NCI-H82 (cell line): ENCODE measurements around the gene RANBP1.
A peak's percentile ranks its signal among the peaks of the same experiment; 100 is the strongest.

Source experiments
- DNase-seq: peaks from one replicate; lab custom pipeline; 2025; lab: John Stamatoyannopoulos, UW

Gene RANBP1

DNA sequence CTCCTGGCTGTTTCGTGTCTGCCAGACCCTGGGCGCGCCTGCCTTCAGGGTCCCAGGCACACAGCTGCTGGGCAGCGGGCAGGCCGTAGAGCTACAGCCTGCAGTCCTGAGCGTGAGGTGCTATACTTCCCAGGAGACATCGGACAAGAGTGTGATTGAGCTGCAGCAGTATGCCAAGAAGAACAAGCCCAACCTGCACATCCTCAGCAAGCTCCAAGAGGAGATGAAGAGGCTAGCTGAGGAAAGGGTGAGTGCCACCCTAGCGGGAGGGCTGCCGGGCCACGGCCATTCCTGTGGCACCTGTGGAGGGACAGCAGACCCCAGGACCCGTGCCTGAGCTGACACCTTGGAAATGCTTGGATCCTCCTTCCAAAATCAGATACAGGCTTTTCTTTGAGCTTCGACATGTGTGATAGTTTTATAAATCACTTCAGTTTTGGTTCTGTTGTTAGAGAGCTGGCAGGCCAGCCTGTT is 7.1 kb upstream of the RANBP1 start:
- DNase-seq, result no peak

DNA sequence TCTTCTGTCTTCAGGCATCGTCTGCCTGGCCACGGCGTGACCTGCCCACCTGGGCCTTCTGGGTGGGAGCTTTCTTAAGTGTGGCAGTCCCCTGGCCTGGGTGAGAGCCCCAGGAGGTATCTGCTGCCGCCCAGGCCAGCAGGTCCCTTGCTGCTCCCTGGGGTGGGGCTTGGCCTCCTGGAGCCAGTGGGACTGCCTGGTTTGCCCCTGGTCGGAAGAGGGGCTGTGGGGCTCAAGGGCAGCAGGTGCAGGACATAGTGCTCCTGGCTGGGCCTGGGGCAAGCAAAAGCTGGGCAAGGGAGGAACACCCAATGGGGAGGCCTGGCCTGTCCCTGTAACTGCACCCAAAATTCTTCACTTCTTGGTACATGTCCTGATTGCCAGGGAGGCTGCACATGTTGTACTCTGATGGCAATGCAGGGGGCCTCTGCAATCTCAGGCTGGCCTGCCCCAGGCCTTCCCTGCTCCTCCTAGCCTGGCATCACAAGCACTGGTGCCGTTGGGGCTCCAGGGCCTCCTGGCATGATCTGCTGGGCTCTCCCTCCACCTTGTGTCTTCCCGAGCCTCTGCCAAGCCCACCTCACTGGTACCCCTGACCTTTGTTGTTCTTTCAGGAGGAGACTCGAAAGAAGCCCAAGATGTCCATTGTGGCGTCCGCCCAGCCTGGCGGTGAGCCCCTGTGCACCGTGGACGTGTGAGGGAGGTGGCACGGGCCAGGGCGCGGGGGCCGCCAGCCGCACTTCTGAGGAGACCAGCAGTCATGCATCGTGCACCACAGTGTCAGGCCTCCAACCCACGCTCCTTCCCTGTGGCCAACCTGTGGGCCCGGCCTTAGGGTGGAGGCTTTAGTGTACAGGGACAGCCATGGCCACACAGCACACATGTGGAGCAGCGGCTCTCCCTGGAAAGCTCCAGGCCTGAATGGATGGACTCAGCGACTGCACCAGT is 6.2 kb upstream of the RANBP1 start:
- no peak for DNase-seq

DNA sequence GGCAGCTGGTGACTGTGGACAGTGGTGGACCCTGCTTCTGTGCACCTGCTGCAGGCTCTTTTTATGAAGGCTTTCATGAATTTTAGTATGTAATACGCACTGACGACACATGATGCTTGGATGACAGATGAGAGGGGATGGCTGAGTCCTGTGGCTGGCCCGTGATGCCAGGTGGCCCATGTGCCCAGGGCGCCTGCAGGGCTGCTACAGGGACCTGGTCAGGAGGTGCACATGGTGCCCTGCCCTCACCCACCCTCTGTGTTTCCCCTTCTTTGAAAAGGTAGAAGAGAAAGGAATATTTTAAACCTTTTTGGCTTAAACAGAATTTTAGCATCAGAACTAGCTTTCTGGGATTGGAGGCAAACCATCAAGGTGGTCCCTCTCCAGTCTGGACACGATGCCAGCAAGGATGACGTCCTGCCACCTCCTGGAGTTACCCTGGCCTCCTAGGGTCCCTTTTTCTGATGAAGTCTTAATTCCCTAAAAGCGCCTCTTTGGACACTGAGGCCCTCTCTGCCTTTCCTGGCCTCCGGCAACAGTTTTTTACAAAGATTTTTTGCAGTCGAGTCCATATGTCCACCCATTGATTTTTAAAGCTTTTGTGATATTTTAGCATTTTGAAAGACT is 5.4 kb upstream of the RANBP1 start:
- DNase-seq, result no peak

DNA sequence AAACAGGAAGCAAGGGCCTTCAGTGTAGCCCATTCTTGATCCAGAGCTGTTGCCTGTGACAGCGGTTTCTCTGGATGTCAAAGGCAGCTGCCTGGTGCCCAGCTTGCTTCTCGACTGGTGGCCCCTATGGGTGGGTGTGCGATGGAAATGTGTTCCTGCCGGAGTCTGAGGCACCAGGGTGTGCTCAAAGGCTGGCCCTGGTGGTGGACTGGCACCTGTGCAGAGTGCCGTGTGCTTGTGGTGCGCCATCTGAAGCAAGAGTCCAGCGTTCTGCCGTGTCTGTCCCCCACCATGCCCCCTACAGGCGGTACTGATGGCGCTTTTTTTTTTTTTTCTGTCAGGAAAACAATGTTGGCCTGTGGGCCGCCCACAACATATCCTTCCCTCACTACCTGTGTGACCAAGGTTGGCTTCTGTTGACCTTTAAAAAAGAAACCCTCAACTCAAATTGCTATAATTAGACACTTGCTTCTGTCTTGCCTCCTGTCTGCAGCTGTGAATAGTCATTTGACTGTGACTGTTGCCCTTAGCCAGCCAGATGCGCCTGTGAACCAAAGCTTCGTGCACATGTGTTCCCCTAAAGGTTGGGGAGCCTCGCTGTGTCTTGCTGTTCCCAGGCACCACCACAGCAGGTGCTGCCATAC is 4.7 kb upstream of the RANBP1 start:
- peak; percentile 72 for DNase-seq

DNA sequence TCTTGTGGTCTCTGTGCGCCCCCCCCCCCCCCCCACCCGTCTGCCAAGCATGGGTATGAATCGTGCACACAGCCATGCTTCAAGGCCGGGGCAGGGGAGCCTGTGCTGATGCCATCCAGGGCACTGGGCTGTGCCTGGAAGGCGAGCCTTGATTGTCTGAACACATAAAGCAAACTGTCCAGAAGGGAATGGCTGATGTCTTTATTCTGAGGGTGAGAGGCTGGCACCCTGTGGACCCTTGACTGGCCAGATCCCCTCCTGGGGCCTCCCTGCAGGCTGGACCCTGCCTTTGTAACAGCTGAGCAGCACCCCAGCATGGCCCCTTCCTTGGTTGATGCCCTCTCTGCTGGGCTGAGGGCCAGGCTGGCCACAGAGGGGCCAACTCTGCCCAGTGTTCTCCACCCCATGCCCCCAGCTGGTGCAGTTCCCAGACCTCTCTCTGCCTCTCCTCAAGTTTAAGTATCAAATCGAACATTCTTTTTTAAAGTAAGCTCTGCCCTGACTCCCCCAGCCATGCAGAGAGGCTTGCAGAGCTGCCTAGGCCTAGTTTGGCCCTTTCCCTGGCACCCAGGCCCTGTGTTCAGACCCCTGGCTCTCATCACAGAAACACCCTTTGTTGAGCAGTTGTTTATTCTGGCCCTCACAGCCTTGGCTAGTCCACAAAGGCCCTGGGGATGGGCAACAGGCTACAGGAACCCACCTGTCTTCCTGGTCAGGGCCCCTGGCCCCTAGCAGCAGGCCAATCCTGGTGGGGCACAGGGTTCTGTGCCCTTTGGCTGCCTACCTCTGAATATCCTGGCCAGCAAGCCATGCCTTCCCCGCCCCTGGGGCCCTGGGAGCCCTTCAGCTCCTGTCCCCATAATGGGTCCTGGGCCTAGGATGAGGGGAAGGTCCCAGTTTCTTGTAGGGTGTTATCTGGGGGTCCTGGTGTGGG is 3.9 kb upstream of the RANBP1 start:
- peak; percentile 39 for DNase-seq

DNA sequence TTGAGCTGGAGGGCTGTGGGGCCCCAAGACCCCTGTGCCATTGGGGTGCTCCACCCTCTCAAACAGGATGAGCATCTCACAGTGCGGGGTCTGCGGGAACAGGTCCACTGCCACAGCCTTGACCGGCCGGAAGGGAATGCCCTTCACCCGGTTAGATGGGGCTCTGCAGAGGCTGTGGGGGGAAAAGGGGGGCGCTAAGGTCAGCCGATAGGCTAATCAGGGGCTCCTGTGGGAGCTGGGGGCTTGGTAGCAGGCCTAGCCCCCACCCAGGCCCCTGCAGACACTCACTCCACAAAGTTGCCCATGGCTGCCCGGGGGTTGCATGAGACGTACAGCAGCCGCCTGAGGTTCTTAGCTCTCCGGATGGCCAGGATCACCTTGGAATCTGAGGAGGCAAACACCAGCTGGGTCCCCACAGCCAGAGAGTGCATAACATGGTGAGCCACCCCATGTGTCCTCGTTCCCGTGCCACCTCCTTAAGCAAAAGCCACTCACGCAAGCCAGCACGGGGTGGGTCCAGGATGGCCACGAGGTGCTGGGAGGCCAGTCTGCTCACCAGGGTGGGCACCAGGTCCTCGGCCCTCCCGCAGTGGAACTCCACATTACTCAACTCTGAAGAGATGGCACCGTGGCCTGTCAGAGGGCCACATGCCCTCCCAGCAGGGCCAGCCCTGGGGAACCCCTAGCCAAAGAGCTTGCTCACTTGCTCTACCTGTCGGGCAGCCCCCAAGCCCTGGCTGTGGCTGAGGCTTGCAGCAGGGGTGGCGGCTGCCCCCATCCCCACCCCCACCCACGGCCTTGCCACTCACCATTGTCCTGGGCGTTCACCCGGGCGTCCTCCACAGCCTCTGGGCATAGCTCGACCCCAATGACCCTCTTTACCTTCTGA is 3.0 kb upstream of the RANBP1 start:
- no peak for DNase-seq

DNA sequence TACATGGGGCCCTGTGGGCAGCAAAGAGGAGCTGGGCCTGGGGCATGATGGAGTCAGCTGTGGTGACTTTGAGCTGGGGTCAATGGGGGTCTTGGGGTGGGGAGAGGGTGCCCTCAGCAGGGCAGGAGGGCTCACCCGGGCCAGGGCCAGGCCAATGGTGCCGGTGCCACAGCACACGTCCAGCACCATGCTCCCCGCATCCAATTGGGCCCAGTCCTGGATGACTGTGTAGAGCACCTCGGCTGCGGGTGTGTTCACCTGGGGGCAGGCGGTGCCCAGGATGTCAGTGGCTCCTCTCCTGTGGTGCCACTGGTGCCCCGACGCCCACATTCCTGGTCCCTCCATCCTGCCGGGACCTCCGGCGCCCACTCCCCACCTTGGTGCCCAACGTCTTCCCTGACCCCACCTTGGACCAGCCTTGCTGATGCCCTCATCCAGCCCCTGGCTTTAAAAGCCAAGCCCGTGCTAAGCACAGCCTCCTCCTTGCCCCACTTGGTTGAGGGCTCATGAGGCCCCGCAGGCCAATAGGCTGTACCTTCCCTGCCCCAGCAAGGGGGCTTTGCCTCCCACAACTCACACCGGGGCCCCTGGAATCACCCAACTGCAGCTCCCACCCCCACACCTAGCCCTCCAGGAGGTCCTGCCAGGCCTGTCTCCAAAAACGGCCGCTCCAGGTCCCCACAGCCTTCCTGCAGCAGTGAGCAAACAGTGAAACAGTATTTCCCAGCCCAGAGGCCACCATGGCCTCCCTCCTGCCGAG is 2.2 kb upstream of the RANBP1 start:
- no peak for DNase-seq

DNA sequence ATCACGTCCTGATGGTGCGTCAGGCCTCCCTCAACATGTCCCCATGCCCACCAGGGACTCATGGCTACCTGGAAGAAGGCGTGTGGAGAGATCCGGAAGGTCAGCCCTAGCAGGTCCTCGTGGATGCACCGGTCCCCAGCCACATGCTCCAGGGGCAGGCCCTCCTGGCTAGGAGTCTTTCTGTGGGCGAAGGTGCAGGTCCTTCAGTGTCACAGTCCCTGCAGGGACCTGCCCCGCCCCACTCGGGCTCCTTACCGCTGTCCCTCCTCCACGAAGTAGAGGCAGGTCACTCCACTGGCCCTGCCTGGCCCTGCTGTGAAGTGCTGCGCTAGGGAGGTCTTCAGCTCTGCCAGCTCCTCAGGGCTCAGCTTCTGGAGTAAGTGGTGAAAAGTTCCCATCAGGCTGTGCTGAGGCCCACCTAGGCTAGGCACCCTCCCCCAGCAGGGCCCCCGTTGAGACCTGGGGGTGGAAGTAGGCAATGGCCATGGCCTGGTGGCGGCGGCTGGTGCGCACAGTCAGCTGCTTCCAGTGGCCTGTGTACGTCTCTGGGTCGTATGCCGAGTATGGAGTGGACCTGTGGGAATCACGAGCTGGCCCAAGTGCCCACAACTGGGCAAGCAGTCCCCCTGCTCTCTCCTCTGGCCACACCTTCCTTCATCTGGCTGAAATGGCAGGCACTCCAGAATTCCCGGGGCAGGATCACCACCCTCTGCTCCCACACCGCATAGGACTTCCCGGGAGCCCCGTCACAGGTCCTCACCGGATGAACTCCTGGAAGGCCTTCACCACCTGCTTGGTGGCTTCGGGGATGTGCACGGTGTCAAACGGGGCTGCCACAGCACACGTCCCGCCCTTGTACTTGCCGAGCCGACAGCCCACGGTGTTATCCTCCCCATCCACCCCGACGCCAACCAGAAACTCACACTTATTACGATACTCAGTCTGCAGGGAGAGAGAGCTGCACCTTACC is 1.1 kb upstream of the RANBP1 start:
- no peak for DNase-seq

DNA sequence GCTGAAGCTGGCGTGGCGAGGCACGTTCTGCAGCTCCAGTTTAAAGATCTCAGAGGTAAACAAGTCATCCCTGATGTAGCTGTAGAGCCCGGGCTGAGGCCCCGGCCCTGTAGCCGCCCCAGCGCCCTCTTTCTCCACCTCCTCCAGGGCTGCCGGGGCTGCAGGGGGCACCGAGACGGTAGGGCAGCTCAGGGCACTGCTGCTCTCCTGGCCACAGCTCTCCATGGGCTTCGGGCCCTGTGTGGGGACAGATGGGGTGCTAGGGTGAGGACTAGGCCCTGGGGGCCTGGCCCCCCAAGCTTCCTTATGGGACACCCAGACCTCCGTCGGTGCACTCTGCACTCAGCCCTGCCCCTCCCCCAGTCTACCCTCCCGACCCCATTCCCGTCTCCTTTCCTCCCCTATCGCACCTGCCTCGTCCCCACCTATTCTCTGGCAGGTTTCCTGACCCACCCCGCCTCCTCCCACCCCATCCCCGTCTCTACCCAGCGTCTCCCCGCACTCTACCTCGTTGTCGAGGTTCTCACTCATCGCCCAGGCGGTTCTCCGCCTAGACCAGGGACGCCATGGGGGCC is 559 bp downstream of the RANBP1 start:
- DNase-seq, result peak; percentile 55

DNA sequence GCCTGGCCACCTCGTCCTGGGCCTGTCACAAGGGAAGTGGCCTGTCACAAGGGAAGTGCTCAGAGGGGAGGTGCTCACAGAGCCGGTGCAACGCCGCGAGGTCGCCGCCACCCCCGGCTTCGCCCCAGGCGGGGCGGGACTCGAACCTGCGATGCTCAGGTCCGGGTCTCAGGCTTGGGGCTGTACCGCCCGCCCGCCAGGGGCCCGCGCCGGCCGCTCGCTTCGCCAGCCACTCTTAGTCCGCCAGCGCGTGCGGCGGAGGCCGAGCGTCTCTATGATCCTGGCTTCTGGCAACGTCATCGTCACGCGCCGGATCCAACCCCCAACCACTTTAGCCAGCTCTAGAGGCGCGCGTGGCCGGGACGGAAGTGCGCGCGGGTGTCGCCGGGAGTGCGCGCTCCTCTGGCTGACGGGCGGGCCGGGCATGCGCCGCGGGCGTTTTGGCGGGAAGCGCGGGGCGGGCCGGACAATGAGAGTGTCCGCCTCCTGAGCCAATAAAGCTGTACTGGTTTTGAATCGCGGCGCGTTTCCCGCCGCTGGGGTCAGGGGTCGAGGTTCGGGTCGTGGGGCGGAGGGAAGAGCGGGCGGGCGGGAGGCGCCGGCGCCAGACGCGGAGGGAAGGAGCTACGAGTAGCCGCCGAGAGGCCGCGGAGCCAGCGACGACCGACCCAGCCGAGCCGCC is 1.2 kb downstream of the RANBP1 start, which contains the start of gene TRMT2A:
Gene TRMT2A, minus strand, starts transcription at position 276 of the 682 bp plus-strand sequence. CDS start 320 bp downstream, outside the sequence.
- peak; percentile 97 for DNase-seq

DNA sequence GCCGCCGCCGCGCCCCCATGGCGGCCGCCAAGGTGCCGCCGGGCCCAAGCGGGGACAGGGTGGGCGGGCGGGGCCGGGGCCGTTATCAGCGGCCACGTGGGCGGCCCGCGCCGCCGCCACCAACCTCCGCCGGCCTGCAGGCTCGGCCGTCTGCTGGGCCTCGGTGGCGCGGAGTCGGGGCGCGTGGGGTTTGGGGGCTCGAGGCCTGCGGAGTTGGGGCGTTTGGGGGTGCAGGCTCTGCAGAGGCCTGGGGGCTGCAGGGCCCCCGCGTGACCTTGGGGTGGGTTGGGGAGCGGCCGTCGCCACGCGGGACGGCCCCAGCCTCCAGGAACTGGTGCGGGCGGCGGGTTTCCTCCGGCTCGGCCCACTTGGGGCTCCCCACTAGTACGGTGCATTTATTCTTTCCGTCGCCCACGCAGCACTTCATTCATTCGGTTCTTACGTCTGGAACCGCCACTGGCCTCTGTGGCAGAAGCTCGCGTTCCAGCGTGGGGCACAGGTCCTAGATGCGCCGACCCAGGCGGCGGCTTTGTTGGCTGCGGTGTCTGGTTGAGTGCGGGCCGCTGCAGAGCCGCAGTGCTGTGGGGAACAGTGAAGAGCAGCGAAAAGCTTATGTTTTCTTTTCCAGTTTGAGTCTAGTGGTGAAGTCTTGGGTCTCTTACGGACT is 1.9 kb downstream of the RANBP1 start:
- DNase-seq, result peak; percentile 35

DNA sequence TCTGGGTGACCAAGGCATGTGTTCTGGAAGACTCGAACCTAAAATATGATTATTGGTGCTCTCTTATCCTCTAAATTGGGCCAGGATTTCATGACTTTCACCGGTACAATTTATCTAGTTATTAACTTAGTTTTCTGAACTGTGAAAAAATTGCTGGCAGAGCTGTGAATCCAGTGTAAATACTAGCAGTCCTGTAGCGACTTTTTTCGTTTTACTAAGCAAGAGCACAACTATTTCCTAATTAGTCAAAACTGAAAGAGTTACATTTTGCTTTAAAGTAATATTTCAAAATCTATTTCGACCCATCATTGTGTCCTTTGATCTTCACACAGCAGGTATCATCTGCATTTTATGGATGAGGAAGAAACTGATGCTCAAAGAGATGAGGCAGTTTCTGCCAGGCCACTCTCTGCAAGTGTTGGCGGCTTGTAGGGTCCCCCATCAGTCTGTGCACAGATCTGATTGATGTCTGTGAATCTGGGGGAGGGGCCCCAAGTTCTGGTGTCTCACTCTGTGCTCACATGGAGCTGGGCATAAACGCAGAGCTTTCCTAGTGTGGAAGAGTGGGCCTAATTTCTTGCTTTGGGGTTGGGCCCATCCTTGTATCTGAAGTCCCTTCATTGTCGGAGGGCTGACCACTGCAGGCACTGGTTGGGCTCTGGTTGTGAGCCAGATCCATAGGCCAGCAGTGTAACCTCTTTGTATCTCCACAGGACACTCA is 2.6 kb downstream of the RANBP1 start:
- peak; percentile 27 for DNase-seq

DNA sequence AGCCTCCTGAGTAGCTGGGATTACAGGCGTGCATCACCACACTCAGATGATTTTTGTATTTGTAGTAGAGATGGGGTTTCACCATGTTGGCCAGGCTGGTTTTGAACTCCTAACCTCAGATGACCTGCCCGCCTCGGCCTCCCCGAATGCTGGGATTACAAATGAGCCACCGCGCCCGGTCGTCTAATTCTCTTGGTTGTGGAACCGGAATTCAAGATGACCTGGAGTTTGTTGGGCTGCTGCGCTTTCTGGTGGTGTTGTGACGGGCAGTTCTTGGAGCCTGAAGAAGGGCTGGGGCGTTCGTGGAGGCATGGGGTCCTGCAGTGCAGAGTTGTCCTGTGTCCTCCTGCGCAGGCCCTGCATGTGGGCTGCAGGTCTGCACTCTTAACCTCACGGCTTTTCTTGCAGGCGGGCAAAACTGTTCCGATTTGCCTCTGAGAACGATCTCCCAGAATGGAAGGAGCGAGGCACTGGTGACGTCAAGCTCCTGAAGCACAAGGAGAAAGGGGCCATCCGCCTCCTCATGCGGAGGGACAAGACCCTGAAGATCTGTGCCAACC is 6.0 kb downstream of the RANBP1 start:
- DNase-seq, result no peak

DNA sequence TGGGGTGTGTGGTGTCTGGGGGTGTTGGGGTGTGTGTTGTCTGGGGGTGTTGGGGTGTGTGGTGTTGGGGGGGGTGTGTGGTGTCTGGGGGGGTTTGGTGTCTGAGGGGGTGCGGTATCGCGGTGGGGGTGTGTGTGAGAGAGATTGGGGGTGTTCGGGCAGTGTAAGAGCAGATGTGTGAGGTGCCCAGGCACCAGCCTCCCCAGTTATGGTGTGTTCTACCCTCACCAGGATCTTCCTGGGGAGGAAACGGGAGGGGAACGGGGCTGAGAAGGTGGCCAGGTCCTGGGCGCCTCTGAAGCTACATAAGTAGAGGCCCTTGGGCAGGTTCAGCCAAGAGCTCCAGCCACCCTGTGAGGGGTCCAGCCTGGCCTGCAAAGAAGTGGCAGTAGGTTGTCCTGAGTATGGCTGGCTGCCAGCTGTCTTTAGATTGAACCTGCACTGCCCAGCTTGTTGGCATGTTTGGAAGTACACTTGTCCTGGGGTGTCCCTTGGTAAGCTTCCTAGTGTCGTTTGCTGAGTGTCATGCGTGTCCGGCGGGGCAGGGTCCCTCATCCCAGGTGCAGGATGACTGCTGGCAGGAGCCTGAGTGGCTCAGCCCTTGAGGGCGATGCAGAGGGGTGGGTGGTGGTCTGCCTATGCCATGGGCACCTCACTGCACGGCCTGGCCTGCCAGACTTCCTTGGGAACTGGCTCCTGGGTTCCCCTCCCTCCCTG is 7.6 kb downstream of the RANBP1 start:
- no peak for DNase-seq

DNA sequence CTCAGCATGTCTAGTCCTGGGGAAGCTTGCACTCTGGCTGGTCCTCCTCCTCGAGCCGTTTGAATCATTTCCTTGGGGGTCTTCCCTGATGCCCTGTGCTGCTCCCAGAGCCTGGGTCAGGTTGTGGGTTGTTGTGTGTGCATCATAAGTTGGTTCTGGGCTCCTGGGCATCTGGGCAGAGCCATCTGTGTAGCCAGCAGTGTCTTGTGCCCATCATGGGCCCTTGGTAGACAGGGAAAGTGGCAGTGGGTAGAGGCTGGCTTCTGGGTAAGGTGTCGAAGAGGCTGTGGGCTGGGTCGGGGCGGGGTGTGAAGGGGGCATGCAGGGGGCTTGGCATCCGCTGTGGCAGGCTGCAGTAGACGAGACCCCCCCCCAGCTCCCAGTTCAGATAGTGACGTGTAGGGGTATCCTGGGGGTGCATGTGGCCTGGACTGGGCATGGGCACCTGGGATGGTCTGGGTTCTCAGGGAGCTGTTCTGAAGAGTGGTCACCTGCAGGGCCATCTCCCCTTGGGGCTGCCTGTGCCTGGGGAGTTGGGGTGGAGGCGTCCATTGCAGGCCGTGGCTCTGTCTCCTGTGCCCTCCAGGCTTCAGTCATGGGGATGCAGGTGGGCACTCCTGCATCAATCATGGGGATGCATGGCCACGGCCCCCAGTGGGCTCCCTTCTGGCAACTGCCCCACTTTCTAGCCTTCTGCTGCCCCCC is 8.3 kb downstream of the RANBP1 start:
- no peak for DNase-seq
